IPS-15b (cell line): ENCODE results near the gene MIA2.

Experiments
- H3K27me3 ChIP-seq: one replicate; pipeline ENCODE4 v1.6.1; 2013; ENCODE audit warnings: low read length; ENCODE audit not compliant: control insufficient read depth, insufficient read depth
- H3K36me3 ChIP-seq: one replicate; pipeline ENCODE4 v1.6.1; 2013; ENCODE audit warnings: low read length; ENCODE audit not compliant: control insufficient read depth, insufficient read depth
- H3K4me1 ChIP-seq: one replicate; pipeline ENCODE4 v1.6.1; 2013; ENCODE audit warnings: mild to moderate bottlenecking, low read length; ENCODE audit not compliant: control insufficient read depth, insufficient read depth
- H3K4me3 ChIP-seq: one replicate; pipeline ENCODE4 v1.5.1; 2013; ENCODE audit warnings: low read depth, low read length
- H3K9ac ChIP-seq: one replicate; pipeline ENCODE4 v1.6.1; 2013; ENCODE audit warnings: low read depth, mild to moderate bottlenecking, low read length
- H3K9me3 ChIP-seq: one replicate; pipeline ENCODE4 v1.6.1; 2013; ENCODE audit warnings: mild to moderate bottlenecking, low read length; ENCODE audit not compliant: control insufficient read depth, insufficient read depth

Gene MIA2

GRCh38 chr14:39435241-39435640, 201.5 kb downstream of the MIA2 start:
- H3K36me3 ChIP-seq: no peaks in the 10 kb centered on the region
- peaks cover 4% of the 10 kb centered on the region for H3K4me1 ChIP-seq
- H3K4me3 ChIP-seq: no peak overlapping the region
- no peaks in the 10 kb centered on the region for H3K27me3 ChIP-seq
- no peak overlapping the region for H3K9ac ChIP-seq
- no peaks in the 10 kb centered on the region for H3K9me3 ChIP-seq
